H9 (cell line): Measurements from ENCODE around the gene SH3GL1. TPM values are rescaled to one million over a fixed set of nuclear protein-coding genes. Genes with fewer than 3 reads are reported as not detected.

Source experiments
- DNase-seq: peaks from one replicate; pipeline ENCODE4 v3.0.0-alpha.2; 2017
- H2AFZ ChIP-seq: one replicate; pipeline ENCODE4 v1.6.1; 2013; ENCODE audit warnings: mild to moderate bottlenecking, low read length, control low read depth, moderate library complexity
- H2AK5ac ChIP-seq: 2 replicates; pipeline ENCODE4 v1.6.1; 2013; ENCODE audit warnings: low read length, control low read depth, mixed read lengths; ENCODE audit not compliant: insufficient read length
- H2BK120ac ChIP-seq: one replicate; pipeline ENCODE4 v1.6.1; 2013; ENCODE audit warnings: low read depth, mild to moderate bottlenecking, low read length, control low read depth, inconsistent platforms; ENCODE audit not compliant: poor library complexity, severe bottlenecking
- H2BK12ac ChIP-seq: 2 replicates; pipeline ENCODE4 v1.6.1; 2013; ENCODE audit warnings: low read length, control low read depth, mixed read lengths, low read depth; ENCODE audit not compliant: insufficient read length
- H2BK15ac ChIP-seq: 2 replicates; pipeline ENCODE4 v1.6.1; 2013; ENCODE audit warnings: low read depth, low read length, control low read depth
- H2BK20ac ChIP-seq: one replicate; pipeline ENCODE4 v1.6.1; 2013; ENCODE audit warnings: low read depth, mild to moderate bottlenecking, low read length, control low read depth, inconsistent platforms; ENCODE audit not compliant: poor library complexity, severe bottlenecking
- H2BK5ac ChIP-seq: 2 replicates; pipeline ENCODE4 v1.6.1; 2013; ENCODE audit warnings: low read length, control low read depth, mixed read lengths; ENCODE audit not compliant: insufficient read length
- H3K14ac ChIP-seq: 2 replicates; pipeline ENCODE4 v1.6.1; 2013; ENCODE audit warnings: low read length, control low read depth; ENCODE audit not compliant: insufficient read depth
- H3K18ac ChIP-seq: 2 replicates; pipeline ENCODE4 v1.6.1; 2013; ENCODE audit warnings: low read depth, mild to moderate bottlenecking, mixed read lengths, low read length, control low read depth; ENCODE audit not compliant: insufficient read length
- H3K23ac ChIP-seq: 2 replicates; pipeline ENCODE4 v1.6.1; 2013; ENCODE audit warnings: low read length, control low read depth, mixed read lengths, low read depth; ENCODE audit not compliant: insufficient read length
- H3K23me2 ChIP-seq: 2 replicates; pipeline ENCODE4 v1.6.1; 2013; ENCODE audit warnings: low read depth, mild to moderate bottlenecking, mixed read lengths, low read length, control low read depth; ENCODE audit not compliant: insufficient read length, poor library complexity, severe bottlenecking
- H3K27ac ChIP-seq: 2 replicates; pipeline ENCODE4 v1.5.1; 2013; ENCODE audit warnings: low read length, control low read depth, mixed read lengths, low read depth; ENCODE audit not compliant: insufficient read length
- H3K27me3 ChIP-seq: 2 replicates; pipeline ENCODE4 v1.6.1; 2013; ENCODE audit warnings: low read length, control low read depth, inconsistent platforms; ENCODE audit not compliant: insufficient read depth
- H3K4ac ChIP-seq: 2 replicates; pipeline ENCODE4 v1.6.1; 2013; ENCODE audit warnings: low read depth, mild to moderate bottlenecking, control low read depth, inconsistent platforms, low read length, moderate library complexity
- H3K4me1 ChIP-seq: 2 replicates; pipeline ENCODE4 v1.6.1; 2013; ENCODE audit warnings: low read length, control low read depth, inconsistent platforms; ENCODE audit not compliant: insufficient read depth
- H3K4me2 ChIP-seq: 2 replicates; pipeline ENCODE4 v1.6.1; 2013; ENCODE audit warnings: low read length, control low read depth, mixed read lengths; ENCODE audit not compliant: insufficient read length, insufficient read depth
- H3K56ac ChIP-seq: 2 replicates; pipeline ENCODE4 v1.6.1; 2013; ENCODE audit warnings: low read depth, mild to moderate bottlenecking, mixed read lengths, low read length, control low read depth; ENCODE audit not compliant: insufficient read length
- H3K79me1 ChIP-seq: 2 replicates; pipeline ENCODE4 v1.6.1; 2013; ENCODE audit warnings: low read depth, mild to moderate bottlenecking, moderate library complexity, low read length, control low read depth, inconsistent platforms; ENCODE audit not compliant: insufficient read depth, poor library complexity, severe bottlenecking
- H3K79me2 ChIP-seq: 2 replicates; pipeline ENCODE4 v1.6.1; 2013; ENCODE audit warnings: low read length, control low read depth, inconsistent platforms; ENCODE audit not compliant: insufficient read depth
- H3K9ac ChIP-seq: 2 replicates; pipeline ENCODE4 v1.6.1; 2013; ENCODE audit warnings: low read length, control low read depth, mixed read lengths; ENCODE audit not compliant: insufficient read length; ENCODE audit errors: extremely low read depth
- H3K9me3 ChIP-seq: one replicate; pipeline ENCODE4 v1.6.1; 2013; ENCODE audit warnings: low read depth, low read length, inconsistent platforms; ENCODE audit not compliant: control insufficient read depth
- H3T11ph ChIP-seq: one replicate; pipeline ENCODE4 v1.6.1; 2013; ENCODE audit warnings: mild to moderate bottlenecking, low read length, control low read depth, inconsistent platforms
- H4K20me1 ChIP-seq: one replicate; pipeline ENCODE4 v1.6.1; 2013; ENCODE audit not compliant: control insufficient read depth, insufficient read length, insufficient read depth
- H4K5ac ChIP-seq: 2 replicates; pipeline ENCODE4 v1.6.1; 2013; ENCODE audit warnings: low read depth, mild to moderate bottlenecking, mixed read lengths, low read length, control low read depth; ENCODE audit not compliant: insufficient read length
- H4K8ac ChIP-seq: replicated peaks from 2 replicates; pipeline ENCODE4 v1.6.1; 2013; ENCODE audit warnings: low read length, control low read depth, mixed read lengths, low read depth; ENCODE audit not compliant: insufficient read length
- H4K91ac ChIP-seq: 2 replicates; pipeline ENCODE4 v1.6.1; 2013; ENCODE audit warnings: low read depth, mild to moderate bottlenecking, moderate library complexity, mixed read lengths, low read length, control low read depth; ENCODE audit not compliant: insufficient read length
- H3K27ac Mint-ChIP-seq, 3 experiments: 2 replicates in 2 of 3; 3 replicates in 1 of 3; pipeline ENCODE4 v1.8.0; 2020 to 2021; ENCODE audit warnings: mixed read lengths in 3 of 3, mild to moderate bottlenecking in 1 of 3, moderate library complexity in 1 of 3
- H3K27me3 Mint-ChIP-seq: 2 replicates; pipeline ENCODE4 v1.8.0; 2021; ENCODE audit warnings: low read depth, mild to moderate bottlenecking, moderate library complexity, mixed read lengths
- H3K36me3 Mint-ChIP-seq, 3 experiments: 2 replicates in 2 of 3; 3 replicates in 1 of 3; pipeline ENCODE4 v1.8.0; 2020 to 2021; ENCODE audit warnings: low read depth in 3 of 3, mixed read lengths in 3 of 3; ENCODE audit not compliant: insufficient read depth in 1 of 3
- H3K4me1 Mint-ChIP-seq, 2 experiments: 2 replicates each; pipeline ENCODE4 v1.8.0; 2020; ENCODE audit warnings: mixed read lengths in 2 of 2
- H3K4me3 Mint-ChIP-seq, 2 experiments: 2 replicates in 1 of 2; 3 replicates in 1 of 2; pipeline ENCODE4 v1.8.0; 2020 to 2021; ENCODE audit warnings: mild to moderate bottlenecking in 2 of 2, mixed read lengths in 2 of 2, moderate library complexity in 1 of 2
- H3K9me3 Mint-ChIP-seq, 2 experiments: 2 replicates in 1 of 2; 3 replicates in 1 of 2; pipeline ENCODE4 v1.8.0; 2020; ENCODE audit warnings: mild to moderate bottlenecking in 2 of 2, mixed read lengths in 2 of 2, moderate library complexity in 1 of 2
- CTCF ChIP-seq: fragments of 200-600 bp; sonication (generic); conservative IDR thresholded peaks from 3 replicates; pipeline ENCODE4 v1.8.0; 2021; ENCODE audit warnings: antibody characterized with exemption, mild to moderate bottlenecking
- WGBS: extraction: QIAGEN DNeasy Blood & Tissue Kit; methylation state at CpG from one replicate; pipeline ENCODE4 v1.1.7; 2013; ENCODE audit warnings: missing lambda C conversion rate, low lambda C conversion rate, mixed read lengths; ENCODE audit not compliant: insufficient read length; ENCODE audit errors: extremely low coverage; 5-methylcytosine and 5-hydroxymethylcytosine counted together
- total RNA-seq: library from RNA; stranded (reverse); gene quantifications from 2 replicates; pipeline ENCODE4 v1.2.1, GENCODE V29; 2021

SH3GL1 gene
- total RNA-seq, 1 experiment from 2014 or later: 85.5 TPM

- Histone ChIP-seq H3K4me2 (no peak overlapping the region), H3K27me3 (no peaks in the 10 kb centered on the region), H3K23me2 (no peaks in the 10 kb centered on the region), H3K4me1 (no peaks in the 10 kb centered on the region), H3K18ac (no peak overlapping the region), H2BK5ac (no peak overlapping the region), H2AK5ac (no peak overlapping the region), H4K8ac (no peak overlapping the region), H3K23ac (no peak overlapping the region), H4K20me1 (no peaks in the 10 kb centered on the region), H2BK15ac (no peak overlapping the region), H3K27ac (no peak overlapping the region), H2BK20ac (no peak overlapping the region), H2BK120ac (no peak overlapping the region), H3K79me1 (peaks cover 7% of the 10 kb centered on the region), H3K4ac (no peak overlapping the region), H3K9ac (no peak overlapping the region), H4K5ac (no peak overlapping the region), H2BK12ac (no peak overlapping the region), H3K79me2 (peaks cover 3% of the 10 kb centered on the region; the same call in 1 of the 2 replicates), H3K9me3 (no peaks in the 10 kb centered on the region), H3K14ac (no peak overlapping the region), H3K56ac (no peak overlapping the region), H4K91ac (no peak overlapping the region), H2AFZ (no peak overlapping the region), H3T11ph (no peak overlapping the region)
- no CpG with 5 or more reads among the region's 28 CpGs for WGBS
- H3K4me1 Mint-ChIP-seq: peaks cover 0 to 2% of the 10 kb centered on the region in 2 experiments; a peak in 2 of 4 replicates
- peaks cover 79 to 99% (median 97%) of the 10 kb centered on the region in 3 experiments for H3K36me3 Mint-ChIP-seq
- no peak for TF ChIP-seq CTCF
- no peaks in the 10 kb centered on the region for H3K9me3 Mint-ChIP-seq
- H3K4me3 Mint-ChIP-seq: no peak overlapping the region
- H3K27ac Mint-ChIP-seq: no peak overlapping the region
- no peaks in the 10 kb centered on the region for H3K27me3 Mint-ChIP-seq
- no peak for DNase-seq
Measured at GRCh38 chr19:4432918-4433506, 32.7 kb upstream of the SH3GL1 start.
